K562 (cell line): Measurements from ENCODE around the gene TALDO1. TPM values are rescaled to one million over a fixed set of nuclear protein-coding genes. Genes with fewer than 3 reads are reported as not detected.

Experiments
- ARID1B ChIP-seq: fragments of 450-650 bp; IDR thresholded peaks from 2 replicates; pipeline ENCODE4 v1.6.1; 2016; ENCODE audit warnings: antibody characterized with exemption, mild to moderate bottlenecking, inconsistent platforms
- C11orf30 ChIP-seq: fragments of 450-650 bp; IDR thresholded peaks from 2 replicates; pipeline ENCODE4 v1.6.1; 2016; ENCODE audit warnings: low read depth, mild to moderate bottlenecking
- CBX2 ChIP-seq: fragments of 200-600 bp; sonication (generic); IDR thresholded peaks from one replicate; pipeline ENCODE4 v1.6.1; 2012; ENCODE audit warnings: mild to moderate bottlenecking, low read length, inconsistent platforms; ENCODE audit not compliant: insufficient read depth, poor library complexity, severe bottlenecking
- CHD2 ChIP-seq: IDR thresholded peaks from 2 replicates; pipeline ENCODE4 v1.6.1; 2011; ENCODE audit warnings: low read depth, low read length
- DACH1 ChIP-seq: fragments of 450-650 bp; IDR thresholded peaks from 2 replicates; pipeline ENCODE4 v1.6.1; 2018; ENCODE audit not compliant: partially characterized antibody
- KLF13 ChIP-seq: fragments of 450-650 bp; IDR thresholded peaks from 2 replicates; pipeline ENCODE4 v1.6.1; 2016; ENCODE audit warnings: missing genetic modification characterization, low read depth, mild to moderate bottlenecking, missing compliant biosample characterization, moderate library complexity, borderline replicate concordance
- MTA2 ChIP-seq: fragments of 450-650 bp; IDR thresholded peaks from 2 replicates; pipeline ENCODE4 v1.6.1; 2016; ENCODE audit warnings: low read depth
- NUFIP1 ChIP-seq: fragments of 450-650 bp; IDR thresholded peaks from 2 replicates; pipeline ENCODE4 v1.6.1; 2018; ENCODE audit not compliant: partially characterized antibody
- POLR3A ChIP-seq: IDR thresholded peaks from 2 replicates; pipeline ENCODE4 v1.6.1; 2011; ENCODE audit warnings: borderline replicate concordance, mild to moderate bottlenecking, moderate library complexity; ENCODE audit not compliant: insufficient read length, insufficient read depth; ENCODE audit errors: extremely low read depth
- POLR3G ChIP-seq: IDR thresholded peaks from 2 replicates; pipeline ENCODE4 v1.6.1; 2011; ENCODE audit not compliant: insufficient read length, insufficient replicate concordance; ENCODE audit errors: extremely low read depth
- RFX7 ChIP-seq: fragments of 250-450 bp; sonication (Bioruptor Pico); IDR thresholded peaks from 2 replicates; pipeline ENCODE4 v1.5.1; 2021; ENCODE audit warnings: mild to moderate bottlenecking
- SAP30 ChIP-seq: fragments of 200-600 bp; sonication (generic); IDR thresholded peaks from 2 replicates; pipeline ENCODE4 v1.6.1; 2012; ENCODE audit warnings: borderline replicate concordance, low read depth, mild to moderate bottlenecking, moderate library complexity, low read length, control low read depth, inconsistent platforms; ENCODE audit not compliant: insufficient read depth, poor library complexity, severe bottlenecking
- SP1 ChIP-seq: sonication (generic); formaldehyde crosslinking; IDR thresholded peaks from 2 replicates; pipeline ENCODE4 v1.8.1; 2022; ENCODE audit warnings: mild to moderate bottlenecking, missing genetic modification reagents
- SRF ChIP-seq, 2 experiments: fragments of 250-450, 450-650 bp in 1 of 2; sonication (Bioruptor Pico) in 1 of 2; sonication (generic) in 1 of 2; formaldehyde crosslinking; IDR thresholded peaks; 2 replicates each; pipeline versions ENCODE4 v1.5.0 to v1.5.1; 2020 to 2022; ENCODE audit warnings: mild to moderate bottlenecking in 1 of 2, missing genetic modification reagents in 1 of 2
- ZNF644 ChIP-seq: fragments of 200-800 bp; sonication (Bioruptor generic); IDR thresholded peaks from 2 replicates; pipeline ENCODE4 v1.6.1; 2016; ENCODE audit warnings: low read depth, missing genetic modification characterization, missing compliant biosample characterization
- polyA plus RNA-seq, 8 experiments: library from polyadenylated mRNA; depleted of rRNA in 4 of 8; stranded (reverse) in 5 of 8; unstranded in 3 of 8; fragments of >200 nt; fragmentation: Nextera tagmentation in 2 of 8; fragmentation: Illumina TruSeq in 1 of 8; extraction: Ambion mirVana in 2 of 8; extraction: Trizol in 1 of 8; gene quantifications; 2 replicates each; pipeline versions ENCODE4 v1.2.1 to v1.2.3, GENCODE V29; 2011 to 2014; ENCODE audit warnings: inconsistent platforms in 1 of 8, missing spikeins in 1 of 8
- total RNA-seq, 7 experiments: library from RNA; depleted of rRNA in 6 of 7; stranded (reverse); fragments of >200 nt in 6 of 7; fragmentation: Illumina TruSeq in 2 of 7; extraction: Trizol in 2 of 7; gene quantifications; 2 replicates each; pipeline versions ENCODE4 v1.2.1 to v1.2.3, GENCODE V29; 2011 to 2021; ENCODE audit warnings: low replicate concordance in 1 of 7
- TF ChIP-seq, protein P1 (sequence below): sonication (generic); formaldehyde crosslinking; IDR thresholded peaks from 2 replicates; pipeline ENCODE4 v1.4.0; 2020; ENCODE audit warnings: mild to moderate bottlenecking, missing genetic modification reagents
- TF ChIP-seq, protein P2 (sequence below), 2 experiments: fragments of 250-450 bp in 1 of 2; fragments of 450-650 bp in 1 of 2; sonication (Bioruptor Pico) in 1 of 2; IDR thresholded peaks; 2 replicates each; pipeline versions ENCODE4 v1.6.1 to v1.8.0; 2016 to 2021; ENCODE audit warnings: mild to moderate bottlenecking in 2 of 2, moderate library complexity in 2 of 2, missing compliant biosample characterization in 1 of 2, missing genetic modification characterization in 1 of 2
- TF ChIP-seq, protein P3 (sequence below): fragments of 150-350 bp; IDR thresholded peaks from 2 replicates; pipeline ENCODE4 v1.6.1; 2014; ENCODE audit warnings: low read depth, mild to moderate bottlenecking, low read length, borderline replicate concordance
- TF ChIP-seq, protein P4 (sequence below): fragments of 450-650 bp; formaldehyde crosslinking; IDR thresholded peaks from 2 replicates; pipeline ENCODE4 v1.4.0; 2020; ENCODE audit warnings: mild to moderate bottlenecking, moderate library complexity

Gene TALDO1
- total and polyA plus RNA-seq, 9 of the 15 experiments (the other 6 are each of a cell fraction or from before 2014, with no cell fraction given) = 260 to 541 (median 441) TPM

DNA sequence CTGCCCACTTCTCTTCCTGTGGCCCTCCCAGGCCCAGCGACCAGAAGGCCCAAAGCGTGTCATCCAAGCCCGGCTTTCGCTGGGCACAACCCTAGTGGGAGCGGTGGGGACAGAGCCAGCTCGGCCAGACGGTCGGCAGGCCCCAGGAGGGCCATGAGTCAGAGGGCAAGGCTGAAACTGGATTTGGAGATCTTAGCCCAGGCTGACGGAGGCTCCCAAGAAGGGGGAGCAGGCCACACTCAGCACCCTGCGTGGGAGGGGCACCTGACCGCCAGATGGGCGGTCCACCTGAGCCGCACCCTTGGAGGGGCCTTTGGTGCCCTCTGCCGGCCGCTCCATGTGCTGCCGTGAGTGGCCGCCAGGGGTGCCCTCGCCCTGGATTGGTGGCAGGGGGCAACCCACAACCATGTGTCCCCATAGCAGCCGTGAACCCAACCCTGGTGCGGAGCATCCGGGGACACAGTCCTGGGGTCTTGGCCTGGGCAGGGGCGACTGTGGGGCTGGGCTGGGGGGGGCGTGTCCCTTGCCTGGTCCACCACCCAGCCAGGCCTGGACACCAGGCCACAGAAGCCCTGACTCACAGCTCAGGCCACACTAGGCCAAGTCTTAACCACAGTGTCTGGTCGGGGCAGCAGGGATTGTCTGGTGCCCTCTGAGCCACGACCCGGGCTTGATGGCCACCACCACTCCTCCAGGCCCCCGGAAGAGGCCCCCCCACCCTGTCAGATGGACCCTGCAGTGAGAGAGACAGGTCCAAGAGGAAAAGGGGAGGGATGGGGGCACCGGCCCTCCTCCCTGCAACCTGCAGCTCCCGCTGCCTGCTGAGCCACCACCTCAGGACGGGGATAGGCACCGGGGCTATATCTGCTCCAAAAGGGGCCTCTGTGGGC is 19.2 kb upstream of the TALDO1 start (continued):
- TF ChIP-seq DACH1 (peak; percentile 50), ARID1B (peak; percentile 73), NUFIP1 (no peak), POLR3A (no peak), KLF13 (tag) (peak; percentile 94), C11orf30 (no peak), SRF (CRISPR knock-in tag; IDR thresholded peaks at IDR 0.05) (peak in 1 of 2 experiments; percentile 66; a peak in 1 of 4 replicates), RFX7 (CRISPR knock-in tag) (no peak), SAP30 (no peak), POLR3G (no peak), CHD2 (no peak), ZNF644 (tag) (no peak), MTA2 (no peak), CBX2 (no peak), SP1 (CRISPR knock-in tag) (peak; percentile 92)
- TF ChIP-seq, protein P1, sequence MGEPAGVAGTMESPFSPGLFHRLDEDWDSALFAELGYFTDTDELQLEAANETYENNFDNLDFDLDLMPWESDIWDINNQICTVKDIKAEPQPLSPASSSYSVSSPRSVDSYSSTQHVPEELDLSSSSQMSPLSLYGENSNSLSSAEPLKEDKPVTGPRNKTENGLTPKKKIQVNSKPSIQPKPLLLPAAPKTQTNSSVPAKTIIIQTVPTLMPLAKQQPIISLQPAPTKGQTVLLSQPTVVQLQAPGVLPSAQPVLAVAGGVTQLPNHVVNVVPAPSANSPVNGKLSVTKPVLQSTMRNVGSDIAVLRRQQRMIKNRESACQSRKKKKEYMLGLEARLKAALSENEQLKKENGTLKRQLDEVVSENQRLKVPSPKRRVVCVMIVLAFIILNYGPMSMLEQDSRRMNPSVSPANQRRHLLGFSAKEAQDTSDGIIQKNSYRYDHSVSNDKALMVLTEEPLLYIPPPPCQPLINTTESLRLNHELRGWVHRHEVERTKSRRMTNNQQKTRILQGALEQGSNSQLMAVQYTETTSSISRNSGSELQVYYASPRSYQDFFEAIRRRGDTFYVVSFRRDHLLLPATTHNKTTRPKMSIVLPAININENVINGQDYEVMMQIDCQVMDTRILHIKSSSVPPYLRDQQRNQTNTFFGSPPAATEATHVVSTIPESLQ (CRISPR knock-in tag) = no peak
- TF ChIP-seq, protein P2, sequence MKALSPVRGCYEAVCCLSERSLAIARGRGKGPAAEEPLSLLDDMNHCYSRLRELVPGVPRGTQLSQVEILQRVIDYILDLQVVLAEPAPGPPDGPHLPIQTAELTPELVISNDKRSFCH (CRISPR knock-in tag; IDR thresholded peaks at IDR 0.05) = no peak
- TF ChIP-seq, protein P2 (tag; IDR thresholded peaks at IDR 0.05) = no peak
- TF ChIP-seq, protein P3, sequence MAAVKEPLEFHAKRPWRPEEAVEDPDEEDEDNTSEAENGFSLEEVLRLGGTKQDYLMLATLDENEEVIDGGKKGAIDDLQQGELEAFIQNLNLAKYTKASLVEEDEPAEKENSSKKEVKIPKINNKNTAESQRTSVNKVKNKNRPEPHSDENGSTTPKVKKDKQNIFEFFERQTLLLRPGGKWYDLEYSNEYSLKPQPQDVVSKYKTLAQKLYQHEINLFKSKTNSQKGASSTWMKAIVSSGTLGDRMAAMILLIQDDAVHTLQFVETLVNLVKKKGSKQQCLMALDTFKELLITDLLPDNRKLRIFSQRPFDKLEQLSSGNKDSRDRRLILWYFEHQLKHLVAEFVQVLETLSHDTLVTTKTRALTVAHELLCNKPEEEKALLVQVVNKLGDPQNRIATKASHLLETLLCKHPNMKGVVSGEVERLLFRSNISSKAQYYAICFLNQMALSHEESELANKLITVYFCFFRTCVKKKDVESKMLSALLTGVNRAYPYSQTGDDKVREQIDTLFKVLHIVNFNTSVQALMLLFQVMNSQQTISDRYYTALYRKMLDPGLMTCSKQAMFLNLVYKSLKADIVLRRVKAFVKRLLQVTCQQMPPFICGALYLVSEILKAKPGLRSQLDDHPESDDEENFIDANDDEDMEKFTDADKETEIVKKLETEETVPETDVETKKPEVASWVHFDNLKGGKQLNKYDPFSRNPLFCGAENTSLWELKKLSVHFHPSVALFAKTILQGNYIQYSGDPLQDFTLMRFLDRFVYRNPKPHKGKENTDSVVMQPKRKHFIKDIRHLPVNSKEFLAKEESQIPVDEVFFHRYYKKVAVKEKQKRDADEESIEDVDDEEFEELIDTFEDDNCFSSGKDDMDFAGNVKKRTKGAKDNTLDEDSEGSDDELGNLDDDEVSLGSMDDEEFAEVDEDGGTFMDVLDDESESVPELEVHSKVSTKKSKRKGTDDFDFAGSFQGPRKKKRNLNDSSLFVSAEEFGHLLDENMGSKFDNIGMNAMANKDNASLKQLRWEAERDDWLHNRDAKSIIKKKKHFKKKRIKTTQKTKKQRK = no peak
- TF ChIP-seq, protein P4, sequence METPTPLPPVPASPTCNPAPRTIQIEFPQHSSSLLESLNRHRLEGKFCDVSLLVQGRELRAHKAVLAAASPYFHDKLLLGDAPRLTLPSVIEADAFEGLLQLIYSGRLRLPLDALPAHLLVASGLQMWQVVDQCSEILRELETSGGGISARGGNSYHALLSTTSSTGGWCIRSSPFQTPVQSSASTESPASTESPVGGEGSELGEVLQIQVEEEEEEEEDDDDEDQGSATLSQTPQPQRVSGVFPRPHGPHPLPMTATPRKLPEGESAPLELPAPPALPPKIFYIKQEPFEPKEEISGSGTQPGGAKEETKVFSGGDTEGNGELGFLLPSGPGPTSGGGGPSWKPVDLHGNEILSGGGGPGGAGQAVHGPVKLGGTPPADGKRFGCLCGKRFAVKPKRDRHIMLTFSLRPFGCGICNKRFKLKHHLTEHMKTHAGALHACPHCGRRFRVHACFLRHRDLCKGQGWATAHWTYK = peak; percentile 96
